SK-N-SH (cell line): ENCODE results near the gene CCDC197. TPM values are rescaled to one million over a fixed set of nuclear protein-coding genes. Genes with fewer than 3 reads are reported as not detected.

Experiments
- CTCF ChIA-PET: fragments of 300-600, 350-600 bp; formaldehyde crosslinking; extraction: SDS; loops from one replicate; lab custom pipeline; 2021; lab: Yijun Ruan, JAX
- POLR2A ChIA-PET: fragments of 350-600 bp; sonication (Branson Sonifier 250); formaldehyde crosslinking; extraction: SDS; loops from one replicate; lab custom pipeline; 2020; ENCODE audit warnings: antibody characterized with exemption, inconsistent platforms; lab: Yijun Ruan, JAX
- DNase-seq: peaks from one replicate; pipeline ENCODE4 v3.0.0; 2012
- H2AFZ ChIP-seq: fragments of 200-600 bp; sonication (generic); 2 replicates; pipeline ENCODE4 v1.8.1; 2016; ENCODE audit warnings: antibody characterized with exemption, mild to moderate bottlenecking, low read depth
- H3F3A ChIP-seq: fragments of 200-600 bp; sonication (generic); replicated peaks from 2 replicates; pipeline ENCODE3; 2016; ENCODE audit warnings: antibody characterized with exemption, mild to moderate bottlenecking; ENCODE audit not compliant: insufficient read depth
- H3K27ac ChIP-seq, 2 experiments: fragments of 200-500 bp in 1 of 2; fragments of 200-600 bp in 1 of 2; sonication (Bioruptor generic) in 1 of 2; sonication (generic), shearing (Covaris generic) in 1 of 2; 2 replicates each; pipeline versions ENCODE4 v1.5.1 to v1.6.1; 2014 to 2016; ENCODE audit warnings: low read depth in 2 of 2, inconsistent platforms in 1 of 2, low read length in 1 of 2, mild to moderate bottlenecking in 1 of 2, mixed read lengths in 1 of 2
- H3K27me3 ChIP-seq: fragments of 200-600 bp; sonication (generic), shearing (Covaris generic); 2 replicates; pipeline ENCODE4 v1.6.1; 2016; ENCODE audit warnings: mixed run types; ENCODE audit not compliant: insufficient read depth
- H3K36me3 ChIP-seq, 2 experiments: fragments of 200-500 bp in 1 of 2; fragments of 200-600 bp in 1 of 2; sonication (Bioruptor generic) in 1 of 2; sonication (generic) in 1 of 2; replicated peaks in 1 of 2; 2 replicates each; pipeline versions ENCODE3 to v1.5.1; 2014 to 2016; ENCODE audit warnings: low read length in 1 of 2, mild to moderate bottlenecking in 1 of 2; ENCODE audit not compliant: insufficient read depth in 2 of 2, control insufficient read depth in 1 of 2
- H3K4me1 ChIP-seq, 2 experiments: fragments of 200-500 bp in 1 of 2; fragments of 200-600 bp in 1 of 2; sonication (Bioruptor generic) in 1 of 2; sonication (generic), shearing (Covaris generic) in 1 of 2; 2 replicates each; pipeline versions ENCODE4 v1.5.1 to v1.6.1; 2014 to 2016; ENCODE audit warnings: low read depth in 1 of 2, low read length in 1 of 2, mixed run types in 1 of 2; ENCODE audit not compliant: insufficient read depth in 2 of 2, control insufficient read depth in 1 of 2
- H3K4me2 ChIP-seq: fragments of 200-600 bp; sonication (generic), shearing (Covaris generic); 2 replicates; pipeline ENCODE4 v1.6.1; 2017; ENCODE audit warnings: mixed run types
- H3K4me3 ChIP-seq, 2 experiments: fragments of 200-500 bp in 1 of 2; fragments of 200-600 bp in 1 of 2; sonication (Bioruptor generic) in 1 of 2; sonication (generic), shearing (Covaris generic) in 1 of 2; 2 replicates each; pipeline versions ENCODE4 v1.5.1 to v1.8.1; 2014 to 2016; ENCODE audit warnings: low read depth in 2 of 2, inconsistent platforms in 1 of 2, low read length in 1 of 2, mild to moderate bottlenecking in 1 of 2, mixed read lengths in 1 of 2, moderate library complexity in 1 of 2
- H3K79me2 ChIP-seq: fragments of 200-600 bp; sonication (generic); 2 replicates; pipeline ENCODE4 v1.8.1; 2017; ENCODE audit warnings: mild to moderate bottlenecking; ENCODE audit not compliant: insufficient read depth
- H3K9ac ChIP-seq: fragments of 200-600 bp; sonication (generic); 2 replicates; pipeline ENCODE4 v1.6.1; 2017; ENCODE audit warnings: mixed run types
- H3K9me2 ChIP-seq: fragments of 200-600 bp; sonication (generic); 2 replicates; pipeline ENCODE4 v1.6.1; 2017; ENCODE audit warnings: mixed run types
- H3K9me3 ChIP-seq: fragments of 200-600 bp; sonication (generic); 2 replicates; pipeline ENCODE4 v1.6.1; 2017; ENCODE audit warnings: mixed run types, mild to moderate bottlenecking, moderate library complexity
- H4K20me1 ChIP-seq: fragments of 200-600 bp; sonication (generic); 2 replicates; pipeline ENCODE4 v1.6.1; 2017; ENCODE audit warnings: mild to moderate bottlenecking, mixed run types; ENCODE audit not compliant: insufficient read depth
- CHD2 ChIP-seq: fragments of 150-350 bp; IDR thresholded peaks from 2 replicates; pipeline ENCODE4 v1.6.1; 2018; ENCODE audit warnings: low read length; ENCODE audit not compliant: partially characterized antibody
- ELF1 ChIP-seq: IDR thresholded peaks from 2 replicates; pipeline ENCODE4 v1.4.0; 2012
- EP300 ChIP-seq, 2 experiments: IDR thresholded peaks; 2 replicates each; pipeline versions ENCODE4 v1.4.0 to v1.6.1; 2012; ENCODE audit warnings: borderline replicate concordance in 1 of 2, low read depth in 1 of 2, low read length in 1 of 2
- EZH2phosphoT487 ChIP-seq: fragments of 200-600 bp; sonication (generic); IDR thresholded peaks from 2 replicates; pipeline ENCODE4 v1.6.1; 2017; ENCODE audit warnings: low read depth, mixed run types, mild to moderate bottlenecking, antibody characterized with exemption, moderate library complexity, borderline replicate concordance
- GATA2 ChIP-seq: sonication (generic); formaldehyde crosslinking; IDR thresholded peaks from 2 replicates; pipeline ENCODE4 v1.5.0; 2020; ENCODE audit warnings: mild to moderate bottlenecking, missing genetic modification reagents
- NRF1 ChIP-seq: IDR thresholded peaks from 2 replicates; pipeline ENCODE4 v1.6.1; 2012; ENCODE audit warnings: low read depth, mild to moderate bottlenecking, low read length
- RCOR1 ChIP-seq: fragments of 150-350 bp; IDR thresholded peaks from 2 replicates; pipeline ENCODE4 v1.6.1; 2017; ENCODE audit warnings: antibody characterized with exemption, low read length
- SIN3A ChIP-seq: IDR thresholded peaks from 2 replicates; pipeline ENCODE4 v1.6.1; 2012; ENCODE audit warnings: low read depth, mild to moderate bottlenecking, low read length, moderate library complexity, borderline replicate concordance
- TEAD4 ChIP-seq: IDR thresholded peaks from 2 replicates; pipeline ENCODE4 v1.4.0; 2012; ENCODE audit warnings: mild to moderate bottlenecking, borderline replicate concordance; ENCODE audit not compliant: insufficient read depth
- YY1 ChIP-seq: IDR thresholded peaks from 2 replicates; pipeline ENCODE4 v1.4.0; 2012; ENCODE audit warnings: low read depth, mild to moderate bottlenecking
- WGBS: methylation state at CpG from one replicate; pipeline ENCODE4 v1.1.6; 2017; ENCODE audit warnings: low lambda C conversion rate; 5-methylcytosine and 5-hydroxymethylcytosine counted together
- polyA plus RNA-seq, 3 experiments: library from polyadenylated mRNA; depleted of rRNA; stranded (reverse); fragments of >200 nt; gene quantifications; 2 replicates each; pipeline ENCODE4 v1.2.3, GENCODE V29; 2012
- TF ChIP-seq, protein P1 (sequence below): fragments of 150-350 bp; IDR thresholded peaks from 2 replicates; pipeline ENCODE4 v1.6.1; 2016; ENCODE audit warnings: mild to moderate bottlenecking, low read depth, low read length
- TF ChIP-seq, protein P2 (sequence below): IDR thresholded peaks from 2 replicates; pipeline ENCODE4 v1.4.0; 2012; ENCODE audit warnings: low read depth, borderline replicate concordance
- TF ChIP-seq, protein P3 (sequence below): IDR thresholded peaks from 2 replicates; pipeline ENCODE4 v1.4.0; 2012; ENCODE audit warnings: low read depth, borderline replicate concordance
- TF ChIP-seq, protein P4 (sequence below): fragments of 150-350 bp; IDR thresholded peaks from 2 replicates; pipeline ENCODE4 v1.6.1; 2017; ENCODE audit warnings: antibody characterized with exemption, low read length, low read depth, borderline replicate concordance

Gene CCDC197
- polyA plus RNA-seq, 1 of the 3 experiments (the other 2 are of a cell fraction): not detected

DNA sequence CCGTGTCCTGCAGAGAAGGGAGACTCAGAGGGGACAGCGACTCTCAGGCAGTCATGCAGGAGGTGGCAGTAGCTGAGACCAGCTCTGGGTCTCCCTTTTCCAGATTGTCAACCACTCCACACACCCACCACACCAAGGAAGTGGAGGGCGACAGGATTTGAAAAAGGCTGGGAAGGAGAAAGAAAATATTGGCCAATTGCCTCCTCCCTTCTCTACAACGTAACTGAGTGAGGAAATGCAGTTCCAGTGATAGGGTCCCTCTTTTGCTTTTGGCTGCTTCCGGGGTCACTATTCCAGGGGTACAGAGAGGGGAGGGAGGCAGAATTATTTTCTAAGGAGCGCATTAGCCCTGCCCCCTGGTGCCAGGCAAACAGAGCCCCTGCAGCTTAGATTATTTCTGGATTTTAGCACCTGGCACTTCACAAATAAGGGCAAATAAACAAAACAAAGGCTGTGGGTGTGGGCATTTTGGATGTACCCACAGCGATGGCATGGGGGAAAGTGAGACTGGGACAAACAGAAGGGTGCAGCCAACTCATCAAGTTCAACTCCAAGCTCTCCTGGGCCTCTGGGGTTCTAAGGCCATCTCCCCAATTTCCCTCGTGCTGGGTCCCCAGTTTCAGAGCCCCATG lies 41.1 kb upstream of the CCDC197 start:
- Histone ChIP-seq H3K27me3 (no peaks in the 10 kb centered on the region), H3K4me2 (no peak overlapping the region), H3K9me2 (no peaks in the 10 kb centered on the region), H3F3A (peaks cover 14% of the 10 kb centered on the region), H4K20me1 (no peaks in the 10 kb centered on the region), H3K36me3 (no peaks in the 10 kb centered on the region), H3K4me1 (peaks cover 3 to 16% of the 10 kb centered on the region in 2 experiments; a peak in 2 of 4 replicates), H3K27ac (no peak overlapping the region), H3K9me3 (no peaks in the 10 kb centered on the region), H2AFZ (no peak overlapping the region; the same call in 1 of the 2 replicates), H3K4me3 (no peak overlapping the region), H3K9ac (no peak overlapping the region), H3K79me2 (no peaks in the 10 kb centered on the region)
- WGBS: 93% methylated on average over 8 of the region's 8 CpGs
- TF ChIP-seq EP300 (IDR thresholded peaks at IDR 0.05; ENCODE audit: borderline replicate concordance in 1 of 2, low read depth in 1 of 2, low read length in 1 of 2): no peak
- TF ChIP-seq GATA2 (CRISPR knock-in tag): no peak
- no peak for TF ChIP-seq EZH2phosphoT487
- TF ChIP-seq NRF1: no peak
- no peak for TF ChIP-seq RCOR1
- TF ChIP-seq SIN3A: no peak
- no peak for TF ChIP-seq YY1
- TF ChIP-seq, protein P1, sequence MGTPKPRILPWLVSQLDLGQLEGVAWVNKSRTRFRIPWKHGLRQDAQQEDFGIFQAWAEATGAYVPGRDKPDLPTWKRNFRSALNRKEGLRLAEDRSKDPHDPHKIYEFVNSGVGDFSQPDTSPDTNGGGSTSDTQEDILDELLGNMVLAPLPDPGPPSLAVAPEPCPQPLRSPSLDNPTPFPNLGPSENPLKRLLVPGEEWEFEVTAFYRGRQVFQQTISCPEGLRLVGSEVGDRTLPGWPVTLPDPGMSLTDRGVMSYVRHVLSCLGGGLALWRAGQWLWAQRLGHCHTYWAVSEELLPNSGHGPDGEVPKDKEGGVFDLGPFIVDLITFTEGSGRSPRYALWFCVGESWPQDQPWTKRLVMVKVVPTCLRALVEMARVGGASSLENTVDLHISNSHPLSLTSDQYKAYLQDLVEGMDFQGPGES: no peak
- TF ChIP-seq CHD2: no peak
- TF ChIP-seq TEAD4: no peak
- TF ChIP-seq, protein P2, sequence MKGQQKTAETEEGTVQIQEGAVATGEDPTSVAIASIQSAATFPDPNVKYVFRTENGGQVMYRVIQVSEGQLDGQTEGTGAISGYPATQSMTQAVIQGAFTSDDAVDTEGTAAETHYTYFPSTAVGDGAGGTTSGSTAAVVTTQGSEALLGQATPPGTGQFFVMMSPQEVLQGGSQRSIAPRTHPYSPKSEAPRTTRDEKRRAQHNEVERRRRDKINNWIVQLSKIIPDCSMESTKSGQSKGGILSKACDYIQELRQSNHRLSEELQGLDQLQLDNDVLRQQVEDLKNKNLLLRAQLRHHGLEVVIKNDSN: no peak
- no peak for TF ChIP-seq ELF1
- TF ChIP-seq, protein P3, sequence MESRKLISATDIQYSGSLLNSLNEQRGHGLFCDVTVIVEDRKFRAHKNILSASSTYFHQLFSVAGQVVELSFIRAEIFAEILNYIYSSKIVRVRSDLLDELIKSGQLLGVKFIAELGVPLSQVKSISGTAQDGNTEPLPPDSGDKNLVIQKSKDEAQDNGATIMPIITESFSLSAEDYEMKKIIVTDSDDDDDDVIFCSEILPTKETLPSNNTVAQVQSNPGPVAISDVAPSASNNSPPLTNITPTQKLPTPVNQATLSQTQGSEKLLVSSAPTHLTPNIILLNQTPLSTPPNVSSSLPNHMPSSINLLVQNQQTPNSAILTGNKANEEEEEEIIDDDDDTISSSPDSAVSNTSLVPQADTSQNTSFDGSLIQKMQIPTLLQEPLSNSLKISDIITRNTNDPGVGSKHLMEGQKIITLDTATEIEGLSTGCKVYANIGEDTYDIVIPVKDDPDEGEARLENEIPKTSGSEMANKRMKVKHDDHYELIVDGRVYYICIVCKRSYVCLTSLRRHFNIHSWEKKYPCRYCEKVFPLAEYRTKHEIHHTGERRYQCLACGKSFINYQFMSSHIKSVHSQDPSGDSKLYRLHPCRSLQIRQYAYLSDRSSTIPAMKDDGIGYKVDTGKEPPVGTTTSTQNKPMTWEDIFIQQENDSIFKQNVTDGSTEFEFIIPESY: no peak
- TF ChIP-seq, protein P4, sequence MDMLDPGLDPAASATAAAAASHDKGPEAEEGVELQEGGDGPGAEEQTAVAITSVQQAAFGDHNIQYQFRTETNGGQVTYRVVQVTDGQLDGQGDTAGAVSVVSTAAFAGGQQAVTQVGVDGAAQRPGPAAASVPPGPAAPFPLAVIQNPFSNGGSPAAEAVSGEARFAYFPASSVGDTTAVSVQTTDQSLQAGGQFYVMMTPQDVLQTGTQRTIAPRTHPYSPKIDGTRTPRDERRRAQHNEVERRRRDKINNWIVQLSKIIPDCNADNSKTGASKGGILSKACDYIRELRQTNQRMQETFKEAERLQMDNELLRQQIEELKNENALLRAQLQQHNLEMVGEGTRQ: no peak
- ChIA-PET CTCF (interaction anchor here (5.2 kb wide), 1 partner anchor 16 kb away, joined by 28 read pairs; no protein-coding TSS in a partner anchor), POLR2A (no interaction called here)
- DNase-seq: no peak
